Uterus (tissue), 4 donors: ENCODE measurements around the gene LCN9. TPM values are rescaled to one million over a fixed set of nuclear protein-coding genes. Genes with fewer than 3 reads are reported as not detected.
"Not testable (repeated sequence)": the region's sequence is repeated elsewhere in the genome, so short reads cannot be mapped to it uniquely, and the experiment has no call there.

ENCODE experiments used
- DNase-seq, 2 donors: peaks; one replicate each; pipeline ENCODE4 v3.0.0-alpha.2; 2019 to 2020
- H3K27ac ChIP-seq, 2 donors: fragments of 200-600 bp; sonication (generic); 1 replicate in 1 of 2; 2 replicates in 1 of 2; pipeline ENCODE4 v1.5.1; 2016 to 2018
- H3K27me3 ChIP-seq, 2 donors: fragments of 200-600 bp; sonication (generic); one replicate each; pipeline ENCODE4 v1.5.1; 2018 to 2019; ENCODE audit warnings: control low read depth in 1 of 2
- H3K36me3 ChIP-seq, 2 donors: fragments of 200-600 bp; sonication (generic); one replicate each; pipeline ENCODE4 v1.5.1; 2019; ENCODE audit warnings: control low read depth in 1 of 2
- H3K4me1 ChIP-seq, 2 donors: fragments of 200-600 bp; sonication (generic); one replicate each; pipeline ENCODE4 v1.5.1; 2018 to 2019; ENCODE audit warnings: control low read depth in 1 of 2
- H3K4me3 ChIP-seq, 2 donors: fragments of 200-600 bp; sonication (generic); 1 replicate in 1 of 2; 2 replicates in 1 of 2; pipeline ENCODE4 v1.5.1; 2018 to 2019; ENCODE audit warnings: mild to moderate bottlenecking in 1 of 2
- H3K9me3 ChIP-seq, 2 donors: fragments of 200-600 bp; sonication (generic); one replicate each; pipeline ENCODE4 v1.5.1; 2019; ENCODE audit warnings: control low read depth in 1 of 2
- POLR2A ChIP-seq, 2 donors: fragments of 450-650 bp; IDR thresholded peaks; one replicate each; pipeline ENCODE4 v1.6.1; 2016; ENCODE audit warnings: antibody characterized with exemption in 2 of 2, mild to moderate bottlenecking in 1 of 2, moderate library complexity in 1 of 2
- intact Hi-C: fragments of 100-400 bp; cut with DNase I; formaldehyde crosslinking; loops from one replicate; pipeline ENCODE4 v1.15.1; 2023; ENCODE audit warnings: low total_unique reads
- total RNA-seq, 4 donors: library from RNA; depleted of rRNA in 3 of 4; stranded (reverse); fragments of >200 nt in 3 of 4; gene quantifications; one replicate each; pipeline versions ENCODE4 v1.1.0 to v1.2.4, GENCODE V29; 2014 to 2023
- TF ChIP-seq, protein P1 (sequence below), 4 experiments: fragments of 200-600 bp in 2 of 4; fragments of 450-650 bp in 2 of 4; sonication (generic) in 2 of 4; IDR thresholded peaks; one replicate each; pipeline ENCODE4 v1.5.1; 2016 to 2019; ENCODE audit warnings: antibody characterized with exemption in 4 of 4, mild to moderate bottlenecking in 2 of 4, moderate library complexity in 1 of 4
- donor health status: DM: yes; HTN: yes; CAD: no.

Gene LCN9
- total RNA-seq, 4 donors from 2014 or later = not detected

GRCh38 chr9:135667463-135668001, 4.4 kb downstream of the LCN9 start:
- intact Hi-C loops = no loop called here
- no peaks in the 10 kb centered on the region for H3K4me1 ChIP-seq
- TF ChIP-seq, protein P1, sequence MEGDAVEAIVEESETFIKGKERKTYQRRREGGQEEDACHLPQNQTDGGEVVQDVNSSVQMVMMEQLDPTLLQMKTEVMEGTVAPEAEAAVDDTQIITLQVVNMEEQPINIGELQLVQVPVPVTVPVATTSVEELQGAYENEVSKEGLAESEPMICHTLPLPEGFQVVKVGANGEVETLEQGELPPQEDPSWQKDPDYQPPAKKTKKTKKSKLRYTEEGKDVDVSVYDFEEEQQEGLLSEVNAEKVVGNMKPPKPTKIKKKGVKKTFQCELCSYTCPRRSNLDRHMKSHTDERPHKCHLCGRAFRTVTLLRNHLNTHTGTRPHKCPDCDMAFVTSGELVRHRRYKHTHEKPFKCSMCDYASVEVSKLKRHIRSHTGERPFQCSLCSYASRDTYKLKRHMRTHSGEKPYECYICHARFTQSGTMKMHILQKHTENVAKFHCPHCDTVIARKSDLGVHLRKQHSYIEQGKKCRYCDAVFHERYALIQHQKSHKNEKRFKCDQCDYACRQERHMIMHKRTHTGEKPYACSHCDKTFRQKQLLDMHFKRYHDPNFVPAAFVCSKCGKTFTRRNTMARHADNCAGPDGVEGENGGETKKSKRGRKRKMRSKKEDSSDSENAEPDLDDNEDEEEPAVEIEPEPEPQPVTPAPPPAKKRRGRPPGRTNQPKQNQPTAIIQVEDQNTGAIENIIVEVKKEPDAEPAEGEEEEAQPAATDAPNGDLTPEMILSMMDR (IDR thresholded peaks at IDR 0.05) = no peak
- TF ChIP-seq POLR2A (IDR thresholded peaks at IDR 0.05) = no peak
- no peak overlapping the region for H3K27ac ChIP-seq
- DNase-seq = no peak
- no peaks in the 10 kb centered on the region for H3K27me3 ChIP-seq
- H3K9me3 ChIP-seq = no peaks in the 10 kb centered on the region
- no peak overlapping the region for H3K4me3 ChIP-seq
- H3K36me3 ChIP-seq = no peaks in the 10 kb centered on the region

GRCh38 chr9:135669018-135669417, 5.9 kb downstream of the LCN9 start:
- H3K27ac ChIP-seq, DNase-seq, H3K9me3 ChIP-seq, H3K27me3 ChIP-seq, intact Hi-C loops, H3K36me3 ChIP-seq, H3K4me3 ChIP-seq, H3K4me1 ChIP-seq: not testable (repeated sequence)

- TF ChIP-seq, protein P1 (IDR thresholded peaks at IDR 0.05) = no peak
- TF ChIP-seq POLR2A (IDR thresholded peaks at IDR 0.05) = no peak
- Histone ChIP-seq H3K27ac (no peak overlapping the region), H3K4me3 (no peak overlapping the region), H3K27me3 (no peaks in the 10 kb centered on the region), H3K4me1 (no peaks in the 10 kb centered on the region), H3K9me3 (no peaks in the 10 kb centered on the region), H3K36me3 (no peaks in the 10 kb centered on the region)
- no peak for DNase-seq
- intact Hi-C loops = no loop called here
Observed at GRCh38 chr9:135669616-135670285, 6.6 kb downstream of the LCN9 start.

- no peaks in the 10 kb centered on the region for H3K27me3 ChIP-seq
- DNase-seq = no peak
Observed at GRCh38 chr9:135670721-135671590, 7.8 kb downstream of the LCN9 start.

GRCh38 chr9:135671591-135672041, 8.5 kb downstream of the LCN9 start:
- no peaks in the 10 kb centered on the region for H3K9me3 ChIP-seq
- intact Hi-C loops = no loop called here
- no peak for DNase-seq

More at GRCh38 chr9:135670721-135671590, 7.8 kb downstream of the LCN9 start:
- no peaks in the 10 kb centered on the region for H3K9me3 ChIP-seq
- H3K36me3 ChIP-seq = no peaks in the 10 kb centered on the region
- H3K4me3 ChIP-seq = no peak overlapping the region
- H3K27ac ChIP-seq = no peak overlapping the region
- intact Hi-C loops = no loop called here
- no peaks in the 10 kb centered on the region for H3K4me1 ChIP-seq
- no peak for TF ChIP-seq POLR2A (IDR thresholded peaks at IDR 0.05)
- TF ChIP-seq, protein P1 (IDR thresholded peaks at IDR 0.05) = no peak

GRCh38 chr9:135672786-135673185, 9.7 kb downstream of the LCN9 start:
- H3K4me1 ChIP-seq, H3K27me3 ChIP-seq, H3K9me3 ChIP-seq, H3K36me3 ChIP-seq, H3K27ac ChIP-seq, intact Hi-C loops, H3K4me3 ChIP-seq, DNase-seq: not testable (repeated sequence)

More at GRCh38 chr9:135671591-135672041, 8.5 kb downstream of the LCN9 start:
- no peaks in the 10 kb centered on the region for H3K27me3 ChIP-seq
- no peaks in the 10 kb centered on the region for H3K4me1 ChIP-seq
- no peak overlapping the region for H3K27ac ChIP-seq
- TF ChIP-seq POLR2A (IDR thresholded peaks at IDR 0.05) = no peak
- TF ChIP-seq, protein P1 (IDR thresholded peaks at IDR 0.05) = no peak
- no peaks in the 10 kb centered on the region for H3K36me3 ChIP-seq
- H3K4me3 ChIP-seq = no peak overlapping the region
